Suppressor macrophage (primary cell): Measurements from ENCODE around the gene PRKCZ.
"Not testable (repeated sequence)": the region's sequence is repeated elsewhere in the genome, so short reads cannot be mapped to it uniquely, and the experiment has no call there.

Experiments used
- DNase-seq, 4 experiments: peaks; one replicate each; pipeline ENCODE4 v3.0.0-alpha.2; 2020 to 2022

The PRKCZ gene

GRCh38 chr1:2121794-2122193, 71.6 kb downstream of the PRKCZ start:
- DNase-seq: not testable (repeated sequence)

GRCh38 chr1:2124446-2125198, 74.4 kb downstream of the PRKCZ start:
- no peak for DNase-seq

GRCh38 chr1:2125350-2126211, 75.4 kb downstream of the PRKCZ start:
- no peak for DNase-seq

- peak in 1 of 4 experiments; percentile 28 for DNase-seq
These were observed 76.3 kb downstream of the PRKCZ start for GRCh38 chr1:2126331-2127186.

- peak; percentile 12 to 55 (median 50) for DNase-seq
These were observed 77.3 kb downstream of the PRKCZ start for GRCh38 chr1:2127187-2128145.

- no peak for DNase-seq
These were observed 78.1 kb downstream of the PRKCZ start for GRCh38 chr1:2128189-2128901.

- no peak for DNase-seq
These were observed 79.2 kb downstream of the PRKCZ start for GRCh38 chr1:2129256-2129943.

- DNase-seq: no peak
These were observed 79.9 kb downstream of the PRKCZ start for GRCh38 chr1:2130156-2130555.

- DNase-seq: no peak
These were observed 80.7 kb downstream of the PRKCZ start for GRCh38 chr1:2130871-2131289.

- peak; percentile 26 to 71 (median 54) for DNase-seq
These were observed 82.2 kb downstream of the PRKCZ start for GRCh38 chr1:2132222-2133038.

GRCh38 chr1:2133039-2133878, 83.0 kb downstream of the PRKCZ start:
- peak; percentile 99 to 100 (median 99) for DNase-seq

- no peak for DNase-seq
These were observed 83.6 kb downstream of the PRKCZ start for GRCh38 chr1:2133879-2134215.

GRCh38 chr1:2134266-2134620, 84.0 kb downstream of the PRKCZ start:
- DNase-seq: no peak

GRCh38 chr1:2134621-2135307, 84.6 kb downstream of the PRKCZ start:
- DNase-seq: no peak

- no peak for DNase-seq
These were observed 85.2 kb downstream of the PRKCZ start for GRCh38 chr1:2135441-2135841.

GRCh38 chr1:2135941-2136340, 85.7 kb downstream of the PRKCZ start:
- no peak for DNase-seq

- DNase-seq: no peak
These were observed 86.4 kb downstream of the PRKCZ start for GRCh38 chr1:2136386-2137235.
